Left ventricle myocardium inferior (tissue), 1 donor: ENCODE data around the gene LRRK2. TPM values are rescaled to one million over a fixed set of nuclear protein-coding genes. Genes with fewer than 3 reads are reported as not detected.

Source experiments
- DNase-seq: peaks from one replicate; pipeline ENCODE4 v3.0.0-alpha.2; 2020
- H3K27ac ChIP-seq: fragments of 200-600 bp; replicated peaks from 2 replicates; pipeline ENCODE4 v1.8.0; 2021
- H3K27me3 ChIP-seq: fragments of 200-600 bp; 2 replicates; pipeline ENCODE4 v1.8.0; 2021; ENCODE audit warnings: low read depth
- H3K36me3 ChIP-seq: fragments of 200-600 bp; 2 replicates; pipeline ENCODE4 v1.8.0; 2021
- H3K4me1 ChIP-seq: fragments of 200-600 bp; 2 replicates; pipeline ENCODE4 v1.8.0; 2021
- H3K4me3 ChIP-seq: fragments of 200-600 bp; 2 replicates; pipeline ENCODE4 v1.8.0; 2021; ENCODE audit warnings: mild to moderate bottlenecking, moderate library complexity
- H3K9me3 ChIP-seq: fragments of 200-600 bp; replicated peaks from 2 replicates; pipeline ENCODE4 v1.8.0; 2021
- CTCF ChIP-seq: fragments of 200-600 bp; IDR thresholded peaks from 2 replicates; pipeline ENCODE4 v1.8.0; 2021; ENCODE audit warnings: antibody characterized with exemption, mild to moderate bottlenecking, borderline replicate concordance
- intact Hi-C: fragments of 100-400 bp; cut with micrococcal nuclease; formaldehyde crosslinking; loops from one replicate; pipeline ENCODE4 v1.11.0; 2022
- total RNA-seq: library from RNA; stranded (reverse); fragmentation: NEBNext Ultra II Directional; extraction: Animal tissue kit (Norgen Biotek cat#: 25700); gene quantifications from one replicate; pipeline ENCODE4 v1.2.1, GENCODE V29; 2021
- donor health status: DM: no; HTN: yes; CAD: no; lungs with severe emphysema.

Gene LRRK2
- total RNA-seq, 1 donor from 2014 or later: 6.7 TPM

- no peak for DNase-seq
- Histone ChIP-seq H3K27me3 (no peaks in the 10 kb centered on the region), H3K4me3 (no peak overlapping the region), H3K27ac (no peak overlapping the region), H3K36me3 (peaks cover 39% of the 10 kb centered on the region), H3K9me3 (peaks cover 11% of the 10 kb centered on the region), H3K4me1 (no peaks in the 10 kb centered on the region)
- intact Hi-C loops: no loop called here
- no peak for TF ChIP-seq CTCF
Measured at GRCh38 chr12:40263616-40264409, 39.0 kb downstream of the LRRK2 start.

GRCh38 chr12:40271981-40272664, 47.3 kb downstream of the LRRK2 start:
- H3K27me3 ChIP-seq: no peaks in the 10 kb centered on the region
- H3K4me1 ChIP-seq: no peaks in the 10 kb centered on the region
- no peak for DNase-seq
- H3K27ac ChIP-seq: no peak overlapping the region
- no peaks in the 10 kb centered on the region for H3K9me3 ChIP-seq
- intact Hi-C loops: no loop called here
- no peak overlapping the region for H3K4me3 ChIP-seq
- H3K36me3 ChIP-seq: peaks cover 34% of the 10 kb centered on the region
- TF ChIP-seq CTCF: no peak

- DNase-seq: no peak
- no peaks in the 10 kb centered on the region for H3K27me3 ChIP-seq
- no peak overlapping the region for H3K4me3 ChIP-seq
- H3K36me3 ChIP-seq: peaks cover 36% of the 10 kb centered on the region
- no peak overlapping the region for H3K27ac ChIP-seq
- intact Hi-C loops: no loop called here
- no peak for TF ChIP-seq CTCF
- no peaks in the 10 kb centered on the region for H3K4me1 ChIP-seq
- no peaks in the 10 kb centered on the region for H3K9me3 ChIP-seq
Measured at GRCh38 chr12:40281791-40282364, 57.1 kb downstream of the LRRK2 start.

- TF ChIP-seq CTCF: no peak
- intact Hi-C loops: no loop called here
- Histone ChIP-seq H3K36me3 (peaks cover 54% of the 10 kb centered on the region), H3K27me3 (no peaks in the 10 kb centered on the region), H3K4me1 (no peaks in the 10 kb centered on the region), H3K27ac (no peak overlapping the region), H3K9me3 (peaks cover 27% of the 10 kb centered on the region), H3K4me3 (no peak overlapping the region)
- no peak for DNase-seq
Measured at GRCh38 chr12:40286583-40286982, 61.8 kb downstream of the LRRK2 start.

- Histone ChIP-seq H3K27ac (no peak overlapping the region), H3K36me3 (peaks cover 54% of the 10 kb centered on the region), H3K9me3 (peaks cover 27% of the 10 kb centered on the region), H3K4me3 (no peak overlapping the region), H3K4me1 (no peaks in the 10 kb centered on the region), H3K27me3 (no peaks in the 10 kb centered on the region)
- intact Hi-C loops: no loop called here
- TF ChIP-seq CTCF: no peak
- no peak for DNase-seq
Measured at GRCh38 chr12:40287369-40287975, 62.7 kb downstream of the LRRK2 start.
